HG03064 (cell line): ENCODE measurements around the gene AP4E1.
"Not testable (repeated sequence)": the region's sequence is repeated elsewhere in the genome, so short reads cannot be mapped to it uniquely, and the experiment has no call there.

ENCODE experiments used
- ATAC-seq: cut with Tn5 transposase; IDR thresholded peaks from one replicate; pipeline ENCODE4 v1.9.1; 2021; ENCODE audit warnings: low read depth; ENCODE audit not compliant: unreplicated experiment

Gene AP4E1

DNA sequence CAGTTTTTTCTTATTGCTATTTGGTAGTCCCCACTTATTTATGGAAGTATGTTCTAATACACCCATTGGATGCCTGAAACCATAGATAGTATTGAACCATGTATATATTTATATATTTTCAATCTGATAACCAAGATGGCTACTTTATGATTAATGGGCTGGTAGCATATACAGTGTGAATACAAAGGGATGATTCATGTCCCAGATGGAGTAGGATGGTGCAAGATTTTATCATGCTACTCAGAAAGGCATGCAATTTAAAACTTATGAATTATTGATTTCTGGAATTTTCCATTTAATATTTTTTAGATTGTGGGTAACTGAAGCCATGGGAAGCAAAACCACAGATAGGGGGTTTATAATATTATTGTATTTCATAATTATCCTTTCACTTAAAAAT lies 35.2 kb downstream of the AP4E1 start:
- ATAC-seq = no peak

DNA sequence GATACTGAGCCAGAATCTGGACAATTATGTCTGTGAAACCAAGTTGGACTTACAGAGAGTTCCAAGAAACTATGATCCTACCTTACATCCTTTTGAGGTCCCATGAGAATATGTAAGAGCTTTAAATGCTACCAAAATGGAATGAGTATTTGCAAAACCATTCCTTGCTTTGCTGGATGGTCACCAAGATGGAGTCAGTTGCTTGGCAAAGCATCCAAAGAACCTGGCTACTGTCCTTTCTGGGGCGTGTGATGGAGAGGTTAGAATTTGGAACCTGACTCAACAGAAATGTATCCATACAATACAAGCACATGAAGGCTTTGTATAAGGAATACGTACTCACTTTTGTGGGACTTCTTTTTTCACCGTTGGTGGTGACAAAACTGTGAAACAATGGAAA lies 36.2 kb downstream of the AP4E1 start:
- ATAC-seq = no peak

DNA sequence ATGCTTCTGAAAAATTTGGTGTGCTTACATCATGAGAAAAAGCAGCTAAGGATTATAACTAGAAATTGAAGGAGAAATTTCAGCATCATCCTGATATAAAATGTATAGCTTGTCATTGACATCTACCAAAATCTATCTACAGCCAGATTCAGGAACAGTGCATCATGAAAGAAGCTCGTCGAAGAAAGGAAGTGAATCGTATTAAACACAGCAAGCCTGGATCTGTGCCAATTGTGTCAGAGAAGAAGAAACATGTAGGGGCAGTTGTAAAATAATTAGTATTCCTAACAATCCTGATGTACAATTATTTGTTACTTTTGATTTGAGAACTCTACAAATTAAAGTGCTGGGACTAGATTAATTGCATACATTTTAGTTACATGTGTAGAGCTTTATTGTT lies 37.2 kb downstream of the AP4E1 start:
- no peak for ATAC-seq

DNA sequence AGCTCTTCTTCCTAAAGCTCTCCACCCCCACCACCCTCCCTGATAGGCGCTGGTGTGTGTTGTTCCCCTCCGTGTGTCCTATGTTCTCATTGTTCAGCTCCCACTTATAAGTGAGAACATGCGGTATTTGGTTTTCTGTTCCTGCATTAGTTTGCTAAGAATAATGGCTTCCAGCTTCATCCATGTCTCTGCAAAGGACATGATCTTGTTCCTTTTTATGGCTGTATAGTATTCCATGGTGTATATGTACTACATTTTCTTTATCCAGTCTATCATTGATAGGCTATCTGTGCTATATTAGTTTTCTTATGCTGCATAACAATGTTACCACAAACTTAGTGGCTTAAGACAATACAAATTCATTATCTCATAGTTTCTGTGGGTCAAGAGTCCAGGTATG lies 42.3 kb downstream of the AP4E1 start:
- ATAC-seq = not testable (repeated sequence)

DNA sequence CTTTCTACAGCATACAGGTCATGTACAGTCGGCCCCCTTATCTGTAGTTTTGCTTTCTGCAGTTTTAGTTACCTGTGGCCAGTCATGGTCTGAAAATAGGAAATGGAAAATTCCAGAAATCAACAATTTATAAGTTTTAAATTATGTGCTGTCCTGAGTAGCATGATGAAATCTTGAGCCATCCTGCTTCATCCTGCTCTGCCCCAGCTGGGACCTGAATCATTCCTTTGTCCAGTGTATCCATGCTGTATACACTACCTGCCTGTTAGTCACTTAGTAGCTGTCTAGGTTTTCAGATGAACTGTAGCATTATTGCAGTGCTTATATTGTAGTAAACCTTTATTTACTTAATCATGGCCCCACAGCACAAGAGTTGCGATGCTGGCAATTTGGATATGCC lies 44.8 kb downstream of the AP4E1 start:
- ATAC-seq = no peak

DNA sequence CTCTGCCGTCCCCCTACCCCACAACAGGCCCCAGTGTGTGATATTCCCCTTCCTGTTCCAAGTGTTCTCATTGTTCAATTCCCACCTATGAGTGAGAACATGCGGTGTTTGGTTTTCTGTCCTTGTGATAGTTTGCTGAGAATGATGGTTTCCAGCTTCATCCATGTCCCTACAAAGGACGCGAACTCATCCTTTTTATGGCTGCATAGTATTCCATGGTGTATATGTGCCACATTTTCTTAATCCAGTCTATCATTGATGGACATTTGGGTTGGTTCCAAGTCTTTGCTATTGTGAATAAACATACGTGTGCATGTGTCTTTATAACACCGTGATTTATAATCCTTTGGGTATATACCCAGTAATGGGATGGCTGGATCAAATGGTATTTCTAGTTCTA lies 46.4 kb downstream of the AP4E1 start:
- not testable (repeated sequence) for ATAC-seq

DNA sequence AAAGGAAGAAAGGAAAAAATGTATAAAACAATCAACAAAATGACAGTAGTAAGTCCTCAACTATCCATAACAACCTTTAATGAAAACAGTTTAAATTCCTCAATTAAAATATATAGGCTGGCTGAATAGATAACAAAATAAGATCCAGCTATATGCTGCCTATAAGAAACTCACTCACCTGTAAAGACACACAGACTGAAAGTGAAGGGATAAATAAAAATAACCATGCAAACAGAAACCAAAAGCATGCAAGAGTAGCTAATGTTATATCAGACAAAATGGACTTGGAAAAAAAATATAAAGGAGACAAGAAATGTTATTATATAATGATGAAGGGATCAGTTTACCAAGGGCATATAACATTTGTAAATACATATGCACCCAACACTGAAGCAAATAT lies 51.2 kb downstream of the AP4E1 start:
- ATAC-seq = no peak

DNA sequence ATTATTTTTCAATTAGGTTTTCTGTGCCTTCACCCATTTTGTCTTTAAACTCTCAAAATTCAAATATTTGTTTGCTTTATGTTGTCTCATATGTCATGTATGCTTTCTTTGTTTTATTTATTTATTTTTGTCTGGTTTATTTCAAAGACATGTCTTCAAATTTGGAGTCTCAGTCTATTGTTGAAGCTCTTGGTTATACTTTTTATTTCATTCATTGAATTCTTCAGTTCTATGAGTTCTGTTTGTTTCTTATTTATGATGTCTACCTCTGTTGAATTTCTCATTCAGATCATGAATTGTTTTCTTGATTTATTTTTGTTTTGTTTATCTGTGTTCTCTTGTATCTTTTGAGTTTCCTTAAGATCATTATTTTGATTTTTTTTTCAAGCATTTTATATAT lies 55.6 kb downstream of the AP4E1 start:
- ATAC-seq = no peak

DNA sequence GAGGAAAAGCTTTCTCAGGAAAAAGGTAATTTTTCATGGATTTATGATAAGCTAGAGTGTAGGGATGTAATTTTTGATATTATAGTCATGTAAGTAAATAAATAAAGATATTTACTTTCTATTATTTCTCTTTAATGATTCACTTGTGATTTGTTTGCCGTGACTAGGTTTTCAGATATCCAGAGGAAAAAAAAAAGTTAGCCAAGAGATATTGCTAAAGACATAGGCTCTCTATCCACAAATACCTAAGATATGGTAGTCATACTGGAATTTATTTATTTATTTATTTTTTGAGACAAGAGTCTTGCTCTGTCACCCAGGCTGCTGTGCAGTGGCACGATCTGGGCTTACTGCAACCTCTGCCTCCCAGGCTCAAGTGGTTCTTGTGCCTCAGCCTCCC lies 59.9 kb downstream of the AP4E1 start:
- ATAC-seq = no peak

DNA sequence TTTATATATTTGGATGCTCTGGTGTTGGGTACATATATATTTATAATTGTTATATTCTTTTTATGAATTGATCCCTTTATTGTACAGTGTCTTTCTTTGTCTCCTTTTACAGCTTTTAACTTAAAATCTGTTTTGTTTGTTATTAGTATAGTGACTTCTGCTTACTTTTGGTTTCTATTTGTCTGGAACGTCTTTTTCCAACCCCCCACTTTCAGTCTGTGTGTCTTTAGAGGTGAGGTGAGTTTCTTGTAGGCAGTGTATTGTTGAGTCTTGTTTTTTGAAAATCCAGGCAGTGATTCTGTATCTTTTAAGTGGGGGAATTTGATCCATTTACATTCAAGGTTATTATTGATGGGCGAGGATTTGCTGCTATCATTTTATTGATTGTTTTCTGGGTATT lies 62.0 kb downstream of the AP4E1 start:
- no peak for ATAC-seq

DNA sequence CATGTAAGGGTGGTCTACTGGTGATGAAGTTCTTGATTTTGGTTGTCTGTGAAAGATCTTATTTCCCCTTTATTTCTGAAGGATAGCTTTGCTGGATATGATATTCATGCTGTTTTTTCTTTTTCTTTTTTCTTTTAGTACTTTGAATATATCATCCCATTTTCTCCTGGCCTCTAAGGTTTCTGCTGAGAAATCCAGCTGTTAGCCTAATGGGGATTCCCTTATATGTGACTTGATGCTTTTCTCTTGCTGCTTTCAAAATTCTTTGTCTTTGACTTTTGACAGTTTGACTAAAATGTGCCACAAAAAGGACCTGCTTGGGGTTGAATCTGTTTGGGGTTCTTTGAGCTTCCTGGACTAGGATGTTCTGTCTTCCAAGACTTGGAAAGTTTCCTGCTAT lies 62.6 kb downstream of the AP4E1 start:
- ATAC-seq = no peak

DNA sequence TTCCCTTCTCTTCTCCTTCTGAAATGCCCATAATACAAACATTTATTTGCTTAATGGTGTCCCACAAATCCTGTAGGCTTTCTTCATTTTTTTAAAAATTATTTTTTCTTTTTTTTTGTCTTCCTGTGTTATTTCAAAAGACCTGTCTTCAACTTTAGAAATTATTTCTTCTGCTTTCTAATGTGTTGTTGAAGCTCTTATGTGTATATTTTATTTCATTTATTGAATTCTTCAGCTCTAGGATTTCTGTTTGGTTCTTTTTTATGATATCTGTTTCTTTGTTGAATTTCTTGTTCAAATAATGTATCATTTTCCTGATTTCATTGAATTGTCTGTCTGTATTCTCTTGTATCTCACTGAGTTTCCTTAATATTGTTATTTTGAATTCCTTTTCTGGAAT lies 63.1 kb downstream of the AP4E1 start:
- no peak for ATAC-seq

DNA sequence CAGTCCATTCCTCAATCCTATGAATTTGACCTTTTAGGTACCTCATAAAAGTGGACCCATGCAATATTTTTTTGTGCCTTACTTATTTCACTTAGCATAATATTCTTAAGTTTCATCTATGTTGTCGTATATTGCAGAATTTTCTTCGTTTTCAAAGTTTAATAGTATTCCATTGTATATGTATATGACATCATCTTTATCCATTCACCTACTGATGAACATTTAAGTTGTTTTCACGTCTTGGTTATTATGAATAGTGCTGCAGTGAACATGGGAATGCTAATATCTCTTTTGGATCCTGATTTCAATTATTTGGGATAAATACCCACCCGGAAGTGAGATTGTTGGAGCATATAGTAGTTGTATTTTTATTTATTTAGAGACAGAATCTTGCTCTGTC lies 65.1 kb downstream of the AP4E1 start:
- ATAC-seq = no peak

DNA sequence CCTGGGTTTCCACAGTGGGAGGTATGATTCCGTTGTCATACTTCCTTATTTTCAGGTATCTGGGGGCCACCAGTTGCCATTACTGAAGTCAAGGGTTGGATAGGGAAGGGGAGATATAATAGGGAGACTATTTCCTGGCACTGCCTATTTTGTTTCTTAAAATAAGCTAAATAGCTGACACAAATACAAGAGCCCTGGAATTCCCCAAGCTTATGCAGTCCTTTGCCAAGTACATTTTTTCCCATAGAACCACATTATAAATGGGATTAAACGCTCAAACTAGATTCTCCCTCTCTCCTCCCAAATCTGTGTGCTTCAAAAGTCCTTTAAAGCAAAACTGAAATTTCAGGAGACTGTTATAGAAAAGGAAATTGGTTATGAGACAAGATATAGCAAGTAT lies 68.7 kb downstream of the AP4E1 start:
- no peak for ATAC-seq

DNA sequence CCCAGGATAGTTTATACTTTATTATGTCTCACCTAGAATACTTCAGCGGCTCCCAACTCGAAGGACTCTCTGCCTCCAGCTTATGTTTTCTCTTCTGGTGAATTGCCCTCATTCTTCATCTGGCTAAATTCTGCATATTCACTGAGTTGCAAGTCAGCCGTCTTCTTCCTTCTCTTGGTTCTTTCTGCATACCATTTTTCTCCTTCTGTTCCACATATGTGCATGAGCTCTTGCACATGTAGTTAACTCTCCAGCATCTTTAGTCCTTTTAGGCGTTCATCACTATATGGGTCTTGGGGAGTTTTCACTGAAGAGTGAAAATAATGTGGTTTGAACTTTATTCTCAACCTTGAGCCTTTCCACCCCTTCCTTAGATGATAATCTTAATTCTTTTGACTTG lies 70.1 kb downstream of the AP4E1 start:
- ATAC-seq = no peak

DNA sequence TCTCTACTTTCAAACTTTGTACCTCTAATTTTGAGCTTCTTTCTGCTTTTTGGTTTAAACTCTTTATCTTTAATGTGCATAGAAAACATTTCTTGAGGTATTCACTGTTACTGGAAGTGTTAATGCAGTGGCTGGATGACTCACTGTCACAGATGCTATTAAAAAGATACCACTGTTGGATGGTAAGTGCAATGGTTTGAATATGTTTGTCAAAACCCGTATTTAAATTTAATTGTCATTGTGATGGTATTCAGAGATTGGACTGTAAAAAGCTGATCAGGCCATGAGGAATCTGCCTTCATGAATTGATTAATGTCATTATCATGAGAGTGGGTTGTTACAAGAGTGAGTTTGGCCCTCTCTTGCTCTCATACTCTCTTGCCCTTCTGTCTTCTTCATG lies 70.6 kb downstream of the AP4E1 start:
- no peak for ATAC-seq

DNA sequence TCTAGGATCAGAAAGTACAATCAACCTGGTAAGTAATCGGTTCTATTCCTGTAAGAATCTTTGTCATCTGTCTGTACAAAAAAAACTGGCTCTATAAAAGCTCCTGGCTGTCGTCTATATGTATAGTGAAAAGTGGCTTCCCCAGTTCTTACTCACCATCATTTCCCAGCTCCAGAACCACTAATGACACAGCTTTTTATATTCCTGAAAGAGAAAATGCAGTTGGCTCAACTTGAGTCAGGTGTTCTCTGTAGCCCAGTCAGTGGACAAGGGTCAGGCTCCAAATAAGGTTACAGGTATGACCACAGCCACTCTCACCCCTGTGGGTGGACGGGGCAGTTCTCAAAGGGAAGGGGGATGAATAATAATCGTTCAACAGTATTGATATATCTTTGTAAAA lies 85.1 kb downstream of the AP4E1 start:
- no peak for ATAC-seq

DNA sequence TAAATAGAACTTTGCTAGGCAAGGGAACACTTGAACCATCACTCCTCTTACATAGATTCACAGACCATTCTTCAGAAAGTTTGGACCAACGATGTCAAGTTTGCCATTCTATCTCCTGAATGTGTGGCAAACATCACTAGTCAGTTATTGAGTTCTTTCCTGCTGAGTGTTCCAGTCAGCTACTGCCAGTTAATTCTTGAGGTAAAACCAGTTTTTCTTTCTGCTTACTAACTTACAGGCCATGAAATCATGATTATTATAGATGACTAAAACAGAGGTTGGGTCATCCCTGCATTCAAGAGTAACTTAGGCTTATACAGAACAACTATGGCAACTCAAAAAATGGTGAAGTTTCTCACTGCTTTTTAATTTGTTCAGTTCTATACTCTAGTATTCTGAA lies 88.2 kb downstream of the AP4E1 start:
- no peak for ATAC-seq

DNA sequence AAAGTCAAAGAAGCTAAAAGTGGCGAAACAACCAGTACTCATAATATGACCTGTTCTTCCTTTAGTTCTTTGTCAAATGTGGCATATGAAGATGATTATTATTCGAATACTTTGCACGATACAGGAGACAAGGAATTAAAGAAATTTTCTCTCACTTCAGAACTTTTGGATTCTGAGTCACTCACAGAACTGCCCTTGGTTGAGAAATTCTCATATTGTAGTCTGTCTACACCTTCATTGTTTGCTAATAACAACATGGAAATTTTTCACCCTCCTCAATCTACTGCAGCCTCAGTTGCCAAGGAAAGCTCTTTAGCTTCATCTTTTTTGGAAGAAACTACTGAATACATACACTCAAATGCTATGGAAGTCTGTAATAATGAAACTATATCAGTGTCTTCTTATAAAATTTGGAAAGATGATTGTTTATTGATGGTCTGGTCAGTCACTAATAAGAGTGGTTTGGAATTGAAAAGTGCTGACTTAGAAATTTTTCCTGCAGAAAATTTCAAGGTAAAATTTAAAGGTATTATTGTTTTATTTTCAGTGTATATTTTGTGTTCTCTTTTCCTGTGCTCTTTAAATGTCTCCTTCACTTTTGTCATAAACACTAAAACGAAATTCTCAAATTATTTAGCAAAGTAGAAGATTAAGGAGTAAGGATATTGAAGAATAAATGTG lies 89.0 kb downstream of the AP4E1 start:
- no peak for ATAC-seq

DNA sequence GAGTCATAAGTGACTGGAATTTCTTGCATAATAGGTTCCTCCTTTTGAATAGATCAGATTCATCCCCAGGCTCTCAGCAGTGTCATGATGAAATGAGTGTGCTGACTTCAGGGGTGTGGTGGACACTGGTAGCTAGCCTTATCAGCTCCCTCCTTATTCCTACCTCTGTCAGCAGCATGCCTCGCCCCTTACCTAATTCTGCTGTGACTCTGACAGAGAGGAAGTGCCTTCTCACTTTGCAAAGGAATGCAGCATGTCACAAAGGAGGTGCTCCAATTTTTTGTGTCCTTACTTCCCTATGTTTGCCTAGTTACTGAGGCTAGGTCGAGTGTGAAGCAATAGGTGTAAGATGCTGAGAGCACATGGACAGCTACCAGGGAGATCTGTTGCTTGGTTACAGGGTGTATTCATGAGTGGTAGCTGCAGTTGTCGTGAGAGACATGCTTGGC lies 95.6 kb downstream of the AP4E1 start:
- no peak for ATAC-seq

DNA sequence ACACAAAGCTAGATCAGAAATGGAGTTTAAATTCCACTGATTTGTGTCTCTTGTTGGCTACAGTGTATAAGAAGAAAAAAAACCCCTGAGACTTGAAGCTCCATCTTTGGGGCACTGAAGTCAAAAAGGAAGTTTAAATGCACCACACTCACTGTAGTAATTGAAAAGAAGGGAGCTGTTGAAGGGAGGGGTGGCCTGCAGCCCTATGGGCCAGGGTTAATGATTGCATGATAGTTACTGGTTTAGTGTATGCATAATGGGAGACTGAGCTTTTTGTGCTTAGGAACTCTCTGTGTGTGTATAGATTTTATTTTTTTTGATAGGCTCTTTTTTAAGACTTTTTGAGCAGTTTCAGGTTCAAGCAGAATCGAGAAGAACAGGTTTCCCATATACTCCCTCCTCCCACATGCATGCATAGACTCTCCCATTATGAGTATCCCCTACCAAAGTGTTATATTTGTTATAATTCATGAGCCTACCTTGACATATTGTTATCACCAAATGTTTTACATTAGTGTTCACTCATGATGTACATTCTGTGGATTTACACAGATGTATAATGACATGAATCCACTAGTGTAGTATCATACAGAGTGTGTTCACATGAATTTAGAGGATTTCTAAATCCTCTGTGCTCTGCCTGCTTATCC lies 98.0 kb downstream of the AP4E1 start:
- no peak for ATAC-seq

DNA sequence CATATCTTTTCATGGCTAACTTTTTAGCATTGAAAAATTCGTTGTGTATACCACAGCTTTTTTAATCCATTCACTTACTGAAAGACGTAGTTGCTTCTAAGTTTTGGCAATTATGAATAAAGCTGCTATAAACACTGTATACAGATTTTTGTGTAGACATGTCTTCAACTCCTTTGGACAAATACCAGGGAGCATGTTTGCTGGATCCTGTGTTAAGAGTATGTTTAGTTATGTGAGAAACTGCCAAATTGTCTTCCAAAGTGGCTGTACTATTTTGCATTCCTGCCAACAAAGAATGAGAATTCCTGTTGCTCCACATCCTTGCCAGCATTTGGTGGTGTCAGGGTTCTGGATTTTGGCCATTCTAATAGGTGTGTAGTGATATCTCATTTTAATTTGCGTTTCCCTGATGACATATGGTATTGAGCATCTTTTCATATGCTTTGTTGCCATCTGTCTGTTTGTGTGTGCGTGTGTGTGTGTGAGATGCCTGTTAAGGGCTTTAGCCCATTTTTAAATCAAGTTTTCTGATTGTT lies 98.7 kb downstream of the AP4E1 start:
- ATAC-seq = no peak
